K562 (cell line): ENCODE data around the gene FASTK. TPM values are rescaled to one million over a fixed set of nuclear protein-coding genes. Genes with fewer than 3 reads are reported as not detected.

ENCODE experiments used
- BMI1 ChIP-seq: fragments of 150-350 bp; IDR thresholded peaks from 2 replicates; pipeline ENCODE4 v1.6.1; 2014; ENCODE audit warnings: low read length
- EHMT2 ChIP-seq: fragments of 450-650 bp; IDR thresholded peaks from 2 replicates; pipeline ENCODE4 v1.6.1; 2018; ENCODE audit warnings: antibody characterized with exemption
- ETV6 ChIP-seq, 3 experiments: fragments of 150-350 bp in 1 of 3; sonication (generic) in 1 of 3; formaldehyde crosslinking in 1 of 3; IDR thresholded peaks; 2 replicates each; pipeline versions ENCODE4 v1.6.1 to v1.8.0; 2014 to 2022; ENCODE audit warnings: borderline replicate concordance in 2 of 3, low read depth in 2 of 3, antibody characterized with exemption in 1 of 3, low read length in 1 of 3, mild to moderate bottlenecking in 1 of 3, missing genetic modification reagents in 1 of 3
- FOSL1 ChIP-seq: fragments of 200-800 bp; sonication (Bioruptor generic); conservative IDR thresholded peaks from 2 replicates; pipeline ENCODE4 v1.6.1; 2016; ENCODE audit warnings: missing genetic modification characterization, missing compliant biosample characterization
- FOXK2 ChIP-seq, 2 experiments: fragments of 450-650 bp; IDR thresholded peaks in 1 of 2; conservative IDR thresholded peaks in 1 of 2; 2 replicates each; pipeline ENCODE4 v1.6.1; 2016; ENCODE audit warnings: low read depth in 2 of 2, mild to moderate bottlenecking in 1 of 2
- FOXP1 ChIP-seq: sonication (generic); formaldehyde crosslinking; IDR thresholded peaks from 2 replicates; pipeline ENCODE4 v1.8.0; 2022; ENCODE audit warnings: mild to moderate bottlenecking, missing genetic modification reagents
- FUS ChIP-seq: fragments of 200-400 bp; formaldehyde crosslinking; optimal IDR thresholded peaks from 2 replicates; pipeline ENCODE3; 2017; ENCODE audit warnings: low read depth, low read length
- GTF2E2 ChIP-seq: fragments of 200-800 bp; sonication (Bioruptor generic); IDR thresholded peaks from 2 replicates; pipeline ENCODE4 v1.6.1; 2016; ENCODE audit warnings: missing genetic modification characterization, missing compliant biosample characterization
- HMG20A ChIP-seq: fragments of 450-650 bp; formaldehyde crosslinking; conservative IDR thresholded peaks from 2 replicates; pipeline ENCODE4 v1.4.0; 2020; ENCODE audit warnings: mild to moderate bottlenecking, mixed read lengths
- HOXB6 ChIP-seq: fragments of 250-450 bp; sonication (Bioruptor Pico); IDR thresholded peaks from 2 replicates; pipeline ENCODE4 v1.5.1; 2022; ENCODE audit warnings: mild to moderate bottlenecking, borderline replicate concordance
- KHSRP ChIP-seq: fragments of 450-650 bp; IDR thresholded peaks from 2 replicates; pipeline ENCODE4 v1.6.1; 2017
- KLF6 ChIP-seq: fragments of 250-450 bp; sonication (Bioruptor Pico); IDR thresholded peaks from 2 replicates; pipeline ENCODE4 v1.4.0; 2020; ENCODE audit warnings: mild to moderate bottlenecking, moderate library complexity, borderline replicate concordance
- PTTG1 ChIP-seq: fragments of 450-650 bp; IDR thresholded peaks from 2 replicates; pipeline ENCODE4 v1.6.1; 2016; ENCODE audit warnings: low read depth, mild to moderate bottlenecking, missing genetic modification characterization, missing compliant biosample characterization
- RAD21 ChIP-seq, 2 experiments: fragments of 250-450 bp in 1 of 2; fragments of 450-650 bp in 1 of 2; sonication (Bioruptor Pico) in 1 of 2; formaldehyde crosslinking in 1 of 2; IDR thresholded peaks in 1 of 2; conservative IDR thresholded peaks in 1 of 2; 2 replicates each; pipeline versions ENCODE4 v1.4.0 to v1.8.0; 2020 to 2022; ENCODE audit warnings: mild to moderate bottlenecking in 2 of 2, moderate library complexity in 1 of 2
- RUNX1 ChIP-seq: sonication (generic); IDR thresholded peaks from 2 replicates; pipeline ENCODE4 v1.6.1; 2016; ENCODE audit warnings: antibody characterized with exemption, low read depth
- SLC30A9 ChIP-seq: fragments of 250-450 bp; sonication (Bioruptor Pico); IDR thresholded peaks from 2 replicates; pipeline ENCODE4 v1.8.0; 2022; ENCODE audit warnings: mild to moderate bottlenecking, moderate library complexity
- SMARCA4 ChIP-seq: fragments of 450-650 bp; IDR thresholded peaks from 2 replicates; pipeline ENCODE4 v1.6.1; 2016
- SRF ChIP-seq, 2 experiments: fragments of 250-450, 450-650 bp in 1 of 2; sonication (Bioruptor Pico) in 1 of 2; sonication (generic) in 1 of 2; formaldehyde crosslinking; IDR thresholded peaks; 2 replicates each; pipeline versions ENCODE4 v1.5.0 to v1.5.1; 2020 to 2022; ENCODE audit warnings: mild to moderate bottlenecking in 1 of 2, missing genetic modification reagents in 1 of 2
- ZFP30 ChIP-seq: fragments of 250-450 bp; sonication (Bioruptor Pico); IDR thresholded peaks from 2 replicates; pipeline ENCODE4 v1.8.0; 2022; ENCODE audit warnings: moderate library complexity, mild to moderate bottlenecking, inconsistent platforms, borderline replicate concordance
- ZNF121 ChIP-seq: sonication (generic); formaldehyde crosslinking; conservative IDR thresholded peaks from 2 replicates; pipeline ENCODE4 v1.8.0; 2022; ENCODE audit warnings: missing genetic modification reagents
- ZNF165 ChIP-seq: fragments of 250-450 bp; sonication (Bioruptor Pico); IDR thresholded peaks from 2 replicates; pipeline ENCODE4 v1.4.0; 2020; ENCODE audit warnings: borderline replicate concordance
- ZNF232 ChIP-seq: sonication (generic); formaldehyde crosslinking; IDR thresholded peaks from 2 replicates; pipeline ENCODE4 v1.8.0; 2022; ENCODE audit warnings: mild to moderate bottlenecking, missing genetic modification reagents
- ZNF347 ChIP-seq: fragments of 450-650 bp; formaldehyde crosslinking; IDR thresholded peaks from 2 replicates; pipeline ENCODE4 v1.4.0; 2020; ENCODE audit warnings: low read depth, mild to moderate bottlenecking, moderate library complexity
- ZSCAN32 ChIP-seq: fragments of 450-650 bp; formaldehyde crosslinking; IDR thresholded peaks from 2 replicates; pipeline ENCODE4 v1.4.0; 2020; ENCODE audit warnings: mild to moderate bottlenecking, moderate library complexity
- polyA plus RNA-seq, 8 experiments: library from polyadenylated mRNA; depleted of rRNA in 4 of 8; stranded (reverse) in 5 of 8; unstranded in 3 of 8; fragments of >200 nt; fragmentation: Nextera tagmentation in 2 of 8; fragmentation: Illumina TruSeq in 1 of 8; extraction: Ambion mirVana in 2 of 8; extraction: Trizol in 1 of 8; gene quantifications; 2 replicates each; pipeline versions ENCODE4 v1.2.1 to v1.2.3, GENCODE V29; 2011 to 2014; ENCODE audit warnings: inconsistent platforms in 1 of 8, missing spikeins in 1 of 8
- total RNA-seq, 7 experiments: library from RNA; depleted of rRNA in 6 of 7; stranded (reverse); fragments of >200 nt in 6 of 7; fragmentation: Illumina TruSeq in 2 of 7; extraction: Trizol in 2 of 7; gene quantifications; 2 replicates each; pipeline versions ENCODE4 v1.2.1 to v1.2.3, GENCODE V29; 2011 to 2021; ENCODE audit warnings: low replicate concordance in 1 of 7
- TF ChIP-seq, protein P1 (sequence below): fragments of 250-450 bp; sonication (Bioruptor Pico); IDR thresholded peaks from 2 replicates; pipeline ENCODE4 v1.8.0; 2021; ENCODE audit warnings: mild to moderate bottlenecking, moderate library complexity
- TF ChIP-seq, protein P2 (sequence below): sonication (generic); formaldehyde crosslinking; IDR thresholded peaks from 2 replicates; pipeline ENCODE4 v1.4.0; 2020; ENCODE audit warnings: mild to moderate bottlenecking, missing genetic modification reagents

The FASTK gene
- total and polyA plus RNA-seq, 9 of the 15 experiments (the other 6 are each of a cell fraction or from before 2014, with no cell fraction given): 0.51 to 150 (median 48.2) TPM

- TF ChIP-seq ETV6 (IDR thresholded peaks at IDR 0.05; ENCODE audit: borderline replicate concordance in 1 of 2, low read depth in 2 of 2, low read length in 1 of 2) (0 out of 4 replicates have a peak, but pooled peaks of 1 of the 2 experiments have one; percentile 3), ETV6 (CRISPR knock-in tag; IDR thresholded peaks at IDR 0.05; ENCODE audit: borderline replicate concordance) (no peak), FUS (no peak), EHMT2 (0 out of 2 replicates have a peak, but pooled peaks have one; percentile 26), RUNX1 (no peak), HMG20A (CRISPR knock-in tag) (no peak), ZNF347 (CRISPR knock-in tag) (no peak), GTF2E2 (tag) (no peak), KLF6 (CRISPR knock-in tag) (0 out of 2 replicates have a peak, but pooled peaks have one; percentile 4), PTTG1 (no peak), FOSL1 (tag) (no peak; the same call in 1 of the 2 replicates), ZNF165 (CRISPR knock-in tag) (no peak; the same call in 1 of the 2 replicates), ZNF232 (no peak), KHSRP (no peak), SRF (CRISPR knock-in tag; IDR thresholded peaks at IDR 0.05) (no peak), SMARCA4 (peak; percentile 64), RAD21 (CRISPR knock-in tag; conservative IDR thresholded peaks at IDR 0.05 in 1 of 2, IDR thresholded peaks at IDR 0.05 in 1 of 2) (no peak), HOXB6 (CRISPR knock-in tag) (no peak), ZNF121 (no peak), SLC30A9 (CRISPR knock-in tag) (no peak), BMI1 (no peak), FOXK2 (conservative IDR thresholded peaks at IDR 0.05 in 1 of 2, IDR thresholded peaks at IDR 0.05 in 1 of 2; ENCODE audit: low read depth in 2 of 2) (no peak), ZSCAN32 (CRISPR knock-in tag) (no peak), ZFP30 (CRISPR knock-in tag) (no peak), FOXP1 (CRISPR knock-in tag) (0 out of 2 replicates have a peak, but pooled peaks have one; percentile 11)
- TF ChIP-seq, protein P1, sequence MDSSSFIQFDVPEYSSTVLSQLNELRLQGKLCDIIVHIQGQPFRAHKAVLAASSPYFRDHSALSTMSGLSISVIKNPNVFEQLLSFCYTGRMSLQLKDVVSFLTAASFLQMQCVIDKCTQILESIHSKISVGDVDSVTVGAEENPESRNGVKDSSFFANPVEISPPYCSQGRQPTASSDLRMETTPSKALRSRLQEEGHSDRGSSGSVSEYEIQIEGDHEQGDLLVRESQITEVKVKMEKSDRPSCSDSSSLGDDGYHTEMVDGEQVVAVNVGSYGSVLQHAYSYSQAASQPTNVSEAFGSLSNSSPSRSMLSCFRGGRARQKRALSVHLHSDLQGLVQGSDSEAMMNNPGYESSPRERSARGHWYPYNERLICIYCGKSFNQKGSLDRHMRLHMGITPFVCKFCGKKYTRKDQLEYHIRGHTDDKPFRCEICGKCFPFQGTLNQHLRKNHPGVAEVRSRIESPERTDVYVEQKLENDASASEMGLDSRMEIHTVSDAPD (CRISPR knock-in tag): no peak
- TF ChIP-seq, protein P2, sequence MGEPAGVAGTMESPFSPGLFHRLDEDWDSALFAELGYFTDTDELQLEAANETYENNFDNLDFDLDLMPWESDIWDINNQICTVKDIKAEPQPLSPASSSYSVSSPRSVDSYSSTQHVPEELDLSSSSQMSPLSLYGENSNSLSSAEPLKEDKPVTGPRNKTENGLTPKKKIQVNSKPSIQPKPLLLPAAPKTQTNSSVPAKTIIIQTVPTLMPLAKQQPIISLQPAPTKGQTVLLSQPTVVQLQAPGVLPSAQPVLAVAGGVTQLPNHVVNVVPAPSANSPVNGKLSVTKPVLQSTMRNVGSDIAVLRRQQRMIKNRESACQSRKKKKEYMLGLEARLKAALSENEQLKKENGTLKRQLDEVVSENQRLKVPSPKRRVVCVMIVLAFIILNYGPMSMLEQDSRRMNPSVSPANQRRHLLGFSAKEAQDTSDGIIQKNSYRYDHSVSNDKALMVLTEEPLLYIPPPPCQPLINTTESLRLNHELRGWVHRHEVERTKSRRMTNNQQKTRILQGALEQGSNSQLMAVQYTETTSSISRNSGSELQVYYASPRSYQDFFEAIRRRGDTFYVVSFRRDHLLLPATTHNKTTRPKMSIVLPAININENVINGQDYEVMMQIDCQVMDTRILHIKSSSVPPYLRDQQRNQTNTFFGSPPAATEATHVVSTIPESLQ: no peak
Measured at GRCh38 chr7:151028948-151029501, 51.6 kb downstream of the FASTK start (continued).
